ENCODE data around the gene GHDC.
"Not testable (repeated sequence)": the region's sequence is repeated elsewhere in the genome, so short reads cannot be mapped to it uniquely, and the experiment has no call there.

GHDC gene

DNA sequence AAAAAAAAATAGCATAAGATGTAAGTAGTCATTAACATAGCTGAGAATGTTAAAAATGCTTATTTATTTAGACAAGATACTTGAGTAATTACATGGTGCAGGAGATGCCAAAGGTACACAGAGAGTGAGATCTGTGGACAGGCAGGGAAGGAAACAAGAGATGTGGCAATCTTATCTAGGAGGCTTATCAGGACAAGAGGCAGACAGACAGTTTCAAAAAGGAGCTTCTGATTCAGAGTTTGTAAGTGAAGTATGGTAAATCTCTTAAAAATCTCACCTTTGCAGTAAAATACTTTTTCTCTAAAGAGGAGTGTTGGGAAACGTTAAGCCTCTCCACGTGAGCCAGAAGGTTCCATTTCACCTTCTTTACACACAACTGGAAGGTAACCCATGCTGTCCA is 19.9 kb upstream of the GHDC start:
- H3K4me3 ChIP-seq (ENCODE audit: low read depth, low read length), result no peak overlapping the region
- TF ChIP-seq, protein P1, sequence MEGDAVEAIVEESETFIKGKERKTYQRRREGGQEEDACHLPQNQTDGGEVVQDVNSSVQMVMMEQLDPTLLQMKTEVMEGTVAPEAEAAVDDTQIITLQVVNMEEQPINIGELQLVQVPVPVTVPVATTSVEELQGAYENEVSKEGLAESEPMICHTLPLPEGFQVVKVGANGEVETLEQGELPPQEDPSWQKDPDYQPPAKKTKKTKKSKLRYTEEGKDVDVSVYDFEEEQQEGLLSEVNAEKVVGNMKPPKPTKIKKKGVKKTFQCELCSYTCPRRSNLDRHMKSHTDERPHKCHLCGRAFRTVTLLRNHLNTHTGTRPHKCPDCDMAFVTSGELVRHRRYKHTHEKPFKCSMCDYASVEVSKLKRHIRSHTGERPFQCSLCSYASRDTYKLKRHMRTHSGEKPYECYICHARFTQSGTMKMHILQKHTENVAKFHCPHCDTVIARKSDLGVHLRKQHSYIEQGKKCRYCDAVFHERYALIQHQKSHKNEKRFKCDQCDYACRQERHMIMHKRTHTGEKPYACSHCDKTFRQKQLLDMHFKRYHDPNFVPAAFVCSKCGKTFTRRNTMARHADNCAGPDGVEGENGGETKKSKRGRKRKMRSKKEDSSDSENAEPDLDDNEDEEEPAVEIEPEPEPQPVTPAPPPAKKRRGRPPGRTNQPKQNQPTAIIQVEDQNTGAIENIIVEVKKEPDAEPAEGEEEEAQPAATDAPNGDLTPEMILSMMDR (IDR thresholded peaks at IDR 0.05; ENCODE audit: low read depth, low read length, missing control alignments), result no peak
- no peak for DNase-seq (ENCODE audit: low read depth)

DNA sequence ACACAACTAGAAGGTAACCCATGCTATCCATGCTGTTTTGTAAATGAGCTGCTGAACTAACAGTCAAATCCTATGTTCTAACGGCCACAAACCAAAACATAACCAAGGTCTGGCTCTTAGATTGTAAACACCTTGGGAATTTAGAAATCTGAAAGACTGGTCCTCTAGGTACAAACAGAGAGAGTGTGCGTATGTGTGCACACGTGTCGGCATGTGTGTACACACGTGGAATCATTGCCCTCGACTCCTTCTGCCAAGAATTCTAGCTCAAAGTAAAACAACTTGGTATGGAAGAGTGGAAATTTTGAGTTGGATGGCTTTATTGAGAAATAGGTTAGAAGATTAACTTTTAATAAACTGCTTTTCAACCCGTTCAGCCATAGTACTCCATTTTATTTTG is 18.1 kb upstream of the GHDC start:
- TF ChIP-seq, protein P1 (IDR thresholded peaks at IDR 0.05; ENCODE audit: low read depth, low read length, missing control alignments), result no peak
- no peak for DNase-seq (ENCODE audit: low read depth)
- H3K4me3 ChIP-seq (ENCODE audit: low read depth, low read length), result no peak overlapping the region

DNA sequence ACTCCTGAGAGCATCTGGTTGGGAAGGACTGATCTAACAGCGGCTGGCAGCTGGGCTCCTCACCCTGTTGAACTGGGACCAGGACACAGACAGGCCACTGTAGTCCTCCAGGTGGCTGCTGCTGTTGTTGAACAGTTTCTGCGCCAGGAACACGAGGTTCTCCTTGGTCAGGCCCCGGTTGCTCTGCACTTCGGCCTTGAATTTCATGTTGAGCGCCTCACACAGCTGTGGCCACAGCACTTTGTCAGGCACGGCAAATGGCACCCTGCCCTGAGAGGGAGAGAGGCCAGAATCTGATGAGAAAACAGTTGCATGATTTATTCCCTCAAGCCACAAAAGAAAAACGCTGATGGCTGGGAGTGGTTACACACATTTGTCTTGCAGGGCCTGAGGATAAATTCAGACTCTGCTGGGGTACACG is 17.6 kb upstream of the GHDC start:
- H3K4me3 ChIP-seq (ENCODE audit: low read depth, low read length); DNase-seq (ENCODE audit: low read depth): not testable (repeated sequence)

DNA sequence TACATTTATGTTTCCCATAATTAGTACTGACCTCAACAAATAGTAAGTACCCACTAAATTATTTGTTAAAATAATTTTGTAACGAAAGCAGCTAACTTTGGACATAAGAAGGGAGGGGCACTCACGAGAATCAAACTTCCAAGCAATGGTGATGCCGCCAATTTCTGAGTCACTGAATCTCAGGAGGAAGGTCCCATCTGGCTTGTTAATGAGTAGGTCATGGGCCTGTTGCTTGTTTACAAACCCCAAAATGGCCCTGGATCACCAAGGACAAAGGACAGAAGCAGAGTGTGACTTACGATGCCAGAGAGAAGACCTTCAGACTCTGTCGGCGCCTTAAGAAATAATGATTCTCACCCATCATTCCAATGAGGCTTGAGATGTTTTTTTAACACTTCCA is 15.8 kb upstream of the GHDC start:
- no peak overlapping the region for H3K4me3 ChIP-seq (ENCODE audit: low read depth, low read length)
- TF ChIP-seq, protein P1 (IDR thresholded peaks at IDR 0.05; ENCODE audit: low read depth, low read length, missing control alignments), result no peak
- no peak for DNase-seq (ENCODE audit: low read depth)

DNA sequence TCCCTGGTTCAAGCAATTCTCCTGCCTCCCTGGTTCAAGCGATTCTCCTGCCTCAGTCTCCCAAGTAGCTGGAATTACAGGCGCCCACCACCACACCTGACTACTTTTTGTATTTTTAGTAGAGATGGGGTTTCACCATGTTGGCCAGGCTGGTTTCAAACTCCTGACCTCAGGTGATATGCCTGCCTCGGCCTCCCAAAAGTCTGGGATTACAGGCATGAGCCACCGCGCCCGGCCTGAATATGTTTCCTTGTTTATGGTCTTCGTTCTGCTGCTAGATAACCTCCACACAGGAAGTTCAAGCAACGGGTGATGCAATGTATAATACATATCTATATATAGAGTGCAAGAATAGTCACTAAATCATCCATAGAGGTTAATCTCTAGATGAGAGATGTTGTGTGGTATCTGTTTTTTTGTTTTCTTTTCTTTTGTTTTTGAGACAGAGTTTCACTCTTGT is 11.9 kb upstream of the GHDC start:
- DNase-seq (ENCODE audit: low read depth); H3K4me3 ChIP-seq (ENCODE audit: low read depth, low read length): not testable (repeated sequence)

DNA sequence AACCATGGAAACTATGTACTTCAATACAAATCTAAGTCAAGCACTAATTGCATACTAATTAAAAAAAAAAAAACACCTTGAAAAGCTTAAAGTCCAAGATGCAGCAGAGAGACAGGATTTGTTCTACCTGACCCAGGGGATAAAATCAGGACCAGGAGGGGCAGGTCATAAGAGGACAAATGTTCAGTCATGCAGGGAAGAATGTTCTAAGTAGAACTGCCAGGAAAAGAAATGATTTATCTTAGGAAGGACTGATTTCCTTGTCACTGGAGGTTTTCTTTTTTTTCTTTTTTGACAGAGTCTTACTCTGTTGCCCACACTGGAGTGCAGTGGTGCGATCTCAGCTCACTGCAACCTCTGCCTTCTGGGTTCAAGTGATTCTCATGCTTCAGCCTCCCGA is 9.1 kb upstream of the GHDC start:
- no peak overlapping the region for H3K4me3 ChIP-seq (ENCODE audit: low read depth, low read length)
- TF ChIP-seq, protein P1 (IDR thresholded peaks at IDR 0.05; ENCODE audit: low read depth, low read length, missing control alignments), result no peak
- DNase-seq (ENCODE audit: low read depth), result no peak

DNA sequence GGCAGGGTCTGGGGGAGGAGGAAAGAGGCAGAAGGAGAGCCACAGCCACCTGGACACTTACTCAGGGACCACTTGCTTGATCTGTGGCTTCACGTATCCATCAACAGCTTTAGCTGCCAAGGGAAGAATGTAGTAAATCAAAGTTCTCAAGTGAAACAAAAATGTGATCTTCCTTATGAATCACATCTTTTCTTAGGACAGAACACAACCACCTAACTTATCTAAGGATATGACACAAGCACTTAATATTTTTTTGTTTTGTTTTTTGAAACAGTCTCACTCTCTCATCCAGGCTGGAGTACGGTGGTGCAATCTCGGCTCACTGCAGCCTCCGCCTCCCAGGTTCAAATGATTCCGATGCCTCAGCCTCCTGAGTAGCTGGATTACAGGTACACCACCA is 8.4 kb upstream of the GHDC start:
- TF ChIP-seq, protein P1 (IDR thresholded peaks at IDR 0.05; ENCODE audit: low read depth, low read length, missing control alignments), result no peak
- DNase-seq (ENCODE audit: low read depth), result no peak
- H3K4me3 ChIP-seq (ENCODE audit: low read depth, low read length), result no peak overlapping the region

DNA sequence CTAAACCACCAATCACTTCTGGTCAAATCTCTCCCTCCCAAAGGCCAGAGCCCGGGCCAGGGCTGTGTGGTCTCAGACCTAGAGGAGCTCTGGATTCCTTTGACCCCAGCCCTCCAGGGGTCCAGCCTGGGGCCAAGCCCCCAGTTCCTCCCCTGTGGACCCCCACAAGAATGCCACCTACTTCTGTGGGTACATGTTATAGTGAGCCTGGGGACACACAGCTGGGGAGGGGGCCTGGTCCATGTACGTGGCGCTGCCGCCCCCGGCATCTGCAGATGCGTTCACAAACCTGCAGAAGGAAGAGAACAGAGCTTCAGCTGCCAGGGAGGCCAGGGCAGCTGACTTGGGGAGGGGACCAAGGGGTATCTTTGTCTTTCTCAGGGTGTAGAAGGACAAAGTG is 7.9 kb upstream of the GHDC start:
- TF ChIP-seq, protein P1 (IDR thresholded peaks at IDR 0.05; ENCODE audit: low read depth, low read length, missing control alignments), result no peak
- no peak overlapping the region for H3K4me3 ChIP-seq (ENCODE audit: low read depth, low read length)
- DNase-seq (ENCODE audit: low read depth), result no peak
